Ishikawa (cell line): ENCODE measurements around the gene PCGF5.

Source experiments
- CEBPB ChIP-seq: IDR thresholded peaks from 2 replicates; pipeline ENCODE4 v1.6.1; 2012
- CREB1 ChIP-seq: IDR thresholded peaks from 2 replicates; pipeline ENCODE4 v1.6.1; 2012; ENCODE audit warnings: low read depth
- EGR1 ChIP-seq: IDR thresholded peaks from 2 replicates; pipeline ENCODE4 v1.6.1; 2012
- EP300 ChIP-seq: IDR thresholded peaks from 2 replicates; pipeline ENCODE4 v1.6.1; 2012; ENCODE audit warnings: borderline replicate concordance
- FOXM1 ChIP-seq: IDR thresholded peaks from 2 replicates; pipeline ENCODE4 v1.6.1; 2012; ENCODE audit warnings: low read depth, borderline replicate concordance
- MAX ChIP-seq: IDR thresholded peaks from 2 replicates; pipeline ENCODE4 v1.6.1; 2012
- NFIC ChIP-seq: IDR thresholded peaks from 2 replicates; pipeline ENCODE4 v1.6.1; 2012
- RAD21 ChIP-seq: IDR thresholded peaks from 2 replicates; pipeline ENCODE4 v1.6.1; 2012; ENCODE audit warnings: low read depth
- REST ChIP-seq: IDR thresholded peaks from 2 replicates; pipeline ENCODE4 v1.6.1; 2012; ENCODE audit warnings: low read depth, mild to moderate bottlenecking
- TAF1 ChIP-seq: IDR thresholded peaks from 2 replicates; pipeline ENCODE4 v1.6.1; 2012; ENCODE audit warnings: low read depth, mild to moderate bottlenecking
- TCF12 ChIP-seq: IDR thresholded peaks from 2 replicates; pipeline ENCODE4 v1.6.1; 2012; ENCODE audit warnings: low read depth
- TEAD4 ChIP-seq: IDR thresholded peaks from 2 replicates; pipeline ENCODE4 v1.6.1; 2012
- USF1 ChIP-seq: IDR thresholded peaks from 2 replicates; pipeline ENCODE4 v1.6.1; 2012
- YY1 ChIP-seq: IDR thresholded peaks from 2 replicates; pipeline ENCODE4 v1.6.1; 2012; ENCODE audit warnings: low read depth
- ZBTB7A ChIP-seq: IDR thresholded peaks from 2 replicates; pipeline ENCODE4 v1.6.1; 2012; ENCODE audit warnings: low read depth

The PCGF5 gene

GRCh38 chr10:91187156-91187555, 33.3 kb upstream of the PCGF5 start:
- no peak for TF ChIP-seq TCF12
- TF ChIP-seq EP300: no peak
- no peak for TF ChIP-seq MAX
- TF ChIP-seq CREB1: no peak

GRCh38 chr10:91188889-91189288, 31.6 kb upstream of the PCGF5 start:
- TF ChIP-seq REST (no peak), USF1 (no peak), YY1 (no peak), NFIC (no peak), CEBPB (no peak), TAF1 (no peak), CREB1 (no peak), TCF12 (no peak)

- TF ChIP-seq EGR1 (no peak), TAF1 (no peak), YY1 (no peak), CEBPB (no peak), REST (no peak), ZBTB7A (no peak), CREB1 (no peak), TCF12 (no peak), TEAD4 (no peak), NFIC (no peak), USF1 (no peak), FOXM1 (no peak), MAX (no peak), EP300 (no peak), RAD21 (no peak)
Observed at GRCh38 chr10:91190388-91190870, 30.0 kb upstream of the PCGF5 start.

- TF ChIP-seq TCF12 (no peak), CEBPB (no peak), CREB1 (no peak), FOXM1 (no peak), ZBTB7A (no peak), REST (no peak), YY1 (no peak), NFIC (no peak), TEAD4 (no peak), EGR1 (no peak), USF1 (no peak), MAX (no peak), TAF1 (no peak), RAD21 (no peak), EP300 (no peak)
Observed at GRCh38 chr10:91190876-91191583, 29.4 kb upstream of the PCGF5 start.
